Medulla oblongata (tissue), 1 donor: ENCODE data around the gene AGBL1.

Experiments
- DNase-seq: peaks from one replicate; pipeline ENCODE4 v3.0.0-alpha.2; 2015; ENCODE audit errors: extremely low spot score

AGBL1 gene

GRCh38 chr15:86322629-86323028 is 243.0 kb downstream of the AGBL1 start:
- DNase-seq: no peak

GRCh38 chr15:86327230-86327865 is 247.7 kb downstream of the AGBL1 start:
- DNase-seq: no peak

GRCh38 chr15:86328658-86329057 is 249.0 kb downstream of the AGBL1 start:
- no peak for DNase-seq

- DNase-seq: no peak
Observed at GRCh38 chr15:86329311-86330013, 249.8 kb downstream of the AGBL1 start.

GRCh38 chr15:86333819-86334218 is 254.1 kb downstream of the AGBL1 start:
- DNase-seq: no peak

- DNase-seq: no peak
Observed at GRCh38 chr15:86336051-86336788, 256.5 kb downstream of the AGBL1 start.

GRCh38 chr15:86337071-86337470 is 257.4 kb downstream of the AGBL1 start:
- DNase-seq: no peak

GRCh38 chr15:86347245-86347644 is 267.6 kb downstream of the AGBL1 start:
- no peak for DNase-seq

GRCh38 chr15:86349565-86349964 is 269.9 kb downstream of the AGBL1 start:
- no peak for DNase-seq

GRCh38 chr15:86353213-86353612 is 273.5 kb downstream of the AGBL1 start:
- DNase-seq: no peak

- no peak for DNase-seq
Observed at GRCh38 chr15:86355361-86355760, 275.7 kb downstream of the AGBL1 start.

- no peak for DNase-seq
Observed at GRCh38 chr15:86355801-86356200, 276.1 kb downstream of the AGBL1 start.

- no peak for DNase-seq
Observed at GRCh38 chr15:86362555-86362954, 282.9 kb downstream of the AGBL1 start.

- no peak for DNase-seq
Observed at GRCh38 chr15:86373147-86373546, 293.5 kb downstream of the AGBL1 start.

GRCh38 chr15:86375733-86376280 is 296.1 kb downstream of the AGBL1 start:
- DNase-seq: no peak

- no peak for DNase-seq
Observed at GRCh38 chr15:86377914-86378313, 298.2 kb downstream of the AGBL1 start.

GRCh38 chr15:86382341-86382740 is 302.7 kb downstream of the AGBL1 start:
- DNase-seq: no peak

- DNase-seq: no peak
Observed at GRCh38 chr15:86383611-86384010, 303.9 kb downstream of the AGBL1 start.

- no peak for DNase-seq
Observed at GRCh38 chr15:86384186-86384585, 304.5 kb downstream of the AGBL1 start.

- no peak for DNase-seq
Observed at GRCh38 chr15:86392296-86392695, 312.6 kb downstream of the AGBL1 start.

GRCh38 chr15:86392874-86393273 is 313.2 kb downstream of the AGBL1 start:
- DNase-seq: no peak

- no peak for DNase-seq
Observed at GRCh38 chr15:86394866-86395265, 315.2 kb downstream of the AGBL1 start.
